Cardiac muscle cell (in vitro differentiated cells and primary cell): Measurements from ENCODE around the gene WDR72. TPM values are rescaled to one million over a fixed set of nuclear protein-coding genes. Genes with fewer than 3 reads are reported as not detected.

Experiments used
- DNase-seq, 2 donors: peaks; one replicate each; pipeline versions ENCODE4 v3.0.0 to v3.0.0-alpha.2; 2010 to 2017; ENCODE audit warnings: low read depth in 1 of 2, low spot score in 1 of 2
- H3K27ac ChIP-seq: fragments of 200-600 bp; sonication (generic); 2 replicates; pipeline ENCODE4 v1.5.1; 2016
- H3K27me3 ChIP-seq: fragments of 200-600 bp; sonication (generic); 2 replicates; pipeline ENCODE4 v1.6.0; 2016; ENCODE audit warnings: control low read depth
- H3K36me3 ChIP-seq: fragments of 200-600 bp; sonication (generic); 2 replicates; pipeline ENCODE4 v1.5.1; 2016; ENCODE audit warnings: control low read depth
- H3K4me1 ChIP-seq: fragments of 200-600 bp; sonication (generic); 2 replicates; pipeline ENCODE4 v1.8.1; 2017; ENCODE audit warnings: low read depth, mild to moderate bottlenecking, mixed run types
- H3K4me3 ChIP-seq: fragments of 200-600 bp; sonication (generic); 2 replicates; pipeline ENCODE4 v1.5.1; 2016; ENCODE audit warnings: mild to moderate bottlenecking
- H3K9me3 ChIP-seq: fragments of 200-600 bp; sonication (generic); 2 replicates; pipeline ENCODE4 v1.5.1; 2017; ENCODE audit warnings: low read depth, mild to moderate bottlenecking, control low read depth
- polyA plus RNA-seq: library from polyadenylated mRNA; unstranded; fragments of >200 nt; fragmentation: Nextera tagmentation; extraction: Ambion mirVana; gene quantifications from 2 replicates; pipeline ENCODE4 v1.2.1, GENCODE V29; 2016
- total RNA-seq: library from RNA; depleted of rRNA; stranded (reverse); fragments of >200 nt; gene quantifications from 2 replicates; pipeline ENCODE4 v1.2.3, GENCODE V29; 2016
- TF ChIP-seq, protein P1 (sequence below): IDR thresholded peaks from 2 replicates; pipeline ENCODE4 v1.5.1; 2012; ENCODE audit warnings: low read depth, mild to moderate bottlenecking, low read length

Gene WDR72
- total and polyA plus RNA-seq, 2 experiments from 2014 or later: 4.5 to 8.9 TPM

GRCh38 chr15:53739187-53739586 is 20.3 kb downstream of the WDR72 start:
- DNase-seq: no peak
- TF ChIP-seq, protein P1, sequence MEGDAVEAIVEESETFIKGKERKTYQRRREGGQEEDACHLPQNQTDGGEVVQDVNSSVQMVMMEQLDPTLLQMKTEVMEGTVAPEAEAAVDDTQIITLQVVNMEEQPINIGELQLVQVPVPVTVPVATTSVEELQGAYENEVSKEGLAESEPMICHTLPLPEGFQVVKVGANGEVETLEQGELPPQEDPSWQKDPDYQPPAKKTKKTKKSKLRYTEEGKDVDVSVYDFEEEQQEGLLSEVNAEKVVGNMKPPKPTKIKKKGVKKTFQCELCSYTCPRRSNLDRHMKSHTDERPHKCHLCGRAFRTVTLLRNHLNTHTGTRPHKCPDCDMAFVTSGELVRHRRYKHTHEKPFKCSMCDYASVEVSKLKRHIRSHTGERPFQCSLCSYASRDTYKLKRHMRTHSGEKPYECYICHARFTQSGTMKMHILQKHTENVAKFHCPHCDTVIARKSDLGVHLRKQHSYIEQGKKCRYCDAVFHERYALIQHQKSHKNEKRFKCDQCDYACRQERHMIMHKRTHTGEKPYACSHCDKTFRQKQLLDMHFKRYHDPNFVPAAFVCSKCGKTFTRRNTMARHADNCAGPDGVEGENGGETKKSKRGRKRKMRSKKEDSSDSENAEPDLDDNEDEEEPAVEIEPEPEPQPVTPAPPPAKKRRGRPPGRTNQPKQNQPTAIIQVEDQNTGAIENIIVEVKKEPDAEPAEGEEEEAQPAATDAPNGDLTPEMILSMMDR: no peak
- Histone ChIP-seq H3K9me3 (no peaks in the 10 kb centered on the region), H3K4me1 (peaks cover 10% of the 10 kb centered on the region), H3K27me3 (no peaks in the 10 kb centered on the region), H3K27ac (no peak overlapping the region), H3K36me3 (no peaks in the 10 kb centered on the region), H3K4me3 (no peak overlapping the region)

GRCh38 chr15:53721334-53722087 is 38.0 kb downstream of the WDR72 start:
- H3K36me3 ChIP-seq: no peaks in the 10 kb centered on the region
- no peak for DNase-seq

DNA sequence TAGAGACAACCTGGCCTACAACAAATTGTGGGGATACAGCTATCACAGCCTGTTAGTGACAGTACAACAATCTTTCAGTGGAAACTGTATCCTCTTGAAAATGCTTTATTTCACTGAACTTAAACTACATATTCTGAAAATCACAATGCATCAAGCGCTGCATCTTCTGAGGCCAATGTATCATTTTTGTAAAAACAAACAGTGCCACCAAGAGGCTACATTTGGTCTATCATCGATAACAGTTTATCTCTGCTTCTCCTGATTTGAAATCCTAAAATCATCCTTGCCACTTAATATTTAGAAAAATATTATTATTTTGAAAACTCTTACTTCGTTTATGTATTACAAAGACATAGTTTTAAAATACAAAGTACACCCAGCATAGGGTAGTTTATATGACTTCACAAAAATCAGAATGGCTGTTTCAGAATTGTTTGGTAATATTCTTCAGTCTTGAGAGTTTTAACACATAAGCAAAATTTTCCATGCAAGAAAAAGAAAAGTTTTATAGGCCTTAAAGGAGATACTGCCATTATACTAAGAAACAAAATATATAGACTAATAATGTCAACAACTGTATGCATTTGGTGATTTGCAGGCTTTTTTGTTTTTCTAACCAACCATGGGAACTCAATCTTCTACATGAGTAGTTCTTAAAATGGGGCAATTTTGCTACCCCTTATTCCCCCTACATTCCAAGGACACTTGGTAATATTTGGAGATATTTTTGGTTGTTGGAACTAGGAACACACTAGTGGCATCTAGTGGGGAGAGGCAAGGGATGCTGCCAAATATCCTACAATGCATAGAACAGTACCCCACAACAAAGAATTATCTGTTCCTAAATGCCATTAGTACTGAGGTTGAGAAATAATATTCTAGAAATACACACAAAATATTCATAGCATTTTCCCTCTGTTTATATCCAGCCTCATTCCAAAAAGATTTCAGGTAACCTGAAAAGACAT is 42.3 kb downstream of the WDR72 start:
- H3K4me1 ChIP-seq: no peaks in the 10 kb centered on the region
- no peak overlapping the region for H3K4me3 ChIP-seq
- H3K36me3 ChIP-seq: no peaks in the 10 kb centered on the region
- DNase-seq: peak in 1 of 2 donors; percentile 0
- H3K9me3 ChIP-seq: no peaks in the 10 kb centered on the region
- H3K27ac ChIP-seq: no peak overlapping the region
- H3K27me3 ChIP-seq: no peaks in the 10 kb centered on the region
- TF ChIP-seq, protein P1: no peak

More at GRCh38 chr15:53721334-53722087, 38.0 kb downstream of the WDR72 start:
- Histone ChIP-seq H3K4me1 (no peaks in the 10 kb centered on the region), H3K9me3 (no peaks in the 10 kb centered on the region), H3K27ac (no peak overlapping the region), H3K4me3 (no peak overlapping the region), H3K27me3 (no peaks in the 10 kb centered on the region)
- TF ChIP-seq, protein P1: no peak

- Histone ChIP-seq H3K9me3 (no peaks in the 10 kb centered on the region), H3K4me3 (no peak overlapping the region), H3K4me1 (no peaks in the 10 kb centered on the region), H3K27ac (no peak overlapping the region), H3K27me3 (peaks cover 29% of the 10 kb centered on the region), H3K36me3 (no peaks in the 10 kb centered on the region)
- TF ChIP-seq, protein P1: no peak
- DNase-seq: no peak
Observed at GRCh38 chr15:53713218-53713617, 46.2 kb downstream of the WDR72 start.

DNA sequence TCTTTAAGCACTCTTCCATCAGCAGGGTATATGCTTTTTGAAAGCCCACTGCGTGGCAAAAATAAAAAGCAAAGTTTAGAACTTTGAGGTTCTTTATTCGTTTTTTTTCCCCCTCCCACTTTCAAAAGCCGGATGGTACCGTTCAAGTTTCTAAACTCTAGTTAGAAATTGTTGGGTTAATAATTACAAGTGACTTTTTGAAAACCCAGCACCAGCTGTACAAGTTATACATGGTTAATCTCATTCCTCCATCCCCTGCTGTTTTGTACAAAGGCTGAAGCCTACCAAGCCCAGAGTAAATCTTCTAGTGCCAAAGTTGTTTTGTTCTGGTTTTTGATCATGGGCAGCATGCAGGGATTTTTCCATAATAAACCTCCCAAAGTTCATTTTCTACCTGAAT is 48.6 kb downstream of the WDR72 start:
- H3K27ac ChIP-seq: no peak overlapping the region
- peaks cover 33% of the 10 kb centered on the region for H3K27me3 ChIP-seq
- no peaks in the 10 kb centered on the region for H3K4me1 ChIP-seq
- no peak for DNase-seq
- TF ChIP-seq, protein P1: no peak
- H3K4me3 ChIP-seq: no peak overlapping the region
- no peaks in the 10 kb centered on the region for H3K36me3 ChIP-seq
- no peaks in the 10 kb centered on the region for H3K9me3 ChIP-seq
